ENCODE results near the gene MKNK2.
"Not testable (repeated sequence)": the region's sequence is repeated elsewhere in the genome, so short reads cannot be mapped to it uniquely, and the experiment has no call there.

Gene MKNK2

GRCh38 chr19:1991018-1991913, 59.8 kb downstream of the MKNK2 start:
- DNase-seq (ENCODE audit: low read depth in 2 of 2), result no peak

GRCh38 chr19:1990230-1991017, 60.6 kb downstream of the MKNK2 start:
- no peak for DNase-seq (ENCODE audit: low read depth in 2 of 2)

- DNase-seq (ENCODE audit: low read depth in 2 of 2), result no peak
These were observed 61.4 kb downstream of the MKNK2 start for GRCh38 chr19:1989513-1990229.

GRCh38 chr19:1988464-1988863, 62.6 kb downstream of the MKNK2 start:
- not testable (repeated sequence) for DNase-seq (ENCODE audit: low read depth in 2 of 2)
